ENCODE measurements around the gene PROKR1. TPM values are rescaled to one million over a fixed set of nuclear protein-coding genes. Genes with fewer than 3 reads are reported as not detected.

The PROKR1 gene
- total and polyA plus RNA-seq, 2 donors (not counting 1 experiment from before 2014, with no cell fraction given), result 0.01 TPM; not detected in 1

DNA sequence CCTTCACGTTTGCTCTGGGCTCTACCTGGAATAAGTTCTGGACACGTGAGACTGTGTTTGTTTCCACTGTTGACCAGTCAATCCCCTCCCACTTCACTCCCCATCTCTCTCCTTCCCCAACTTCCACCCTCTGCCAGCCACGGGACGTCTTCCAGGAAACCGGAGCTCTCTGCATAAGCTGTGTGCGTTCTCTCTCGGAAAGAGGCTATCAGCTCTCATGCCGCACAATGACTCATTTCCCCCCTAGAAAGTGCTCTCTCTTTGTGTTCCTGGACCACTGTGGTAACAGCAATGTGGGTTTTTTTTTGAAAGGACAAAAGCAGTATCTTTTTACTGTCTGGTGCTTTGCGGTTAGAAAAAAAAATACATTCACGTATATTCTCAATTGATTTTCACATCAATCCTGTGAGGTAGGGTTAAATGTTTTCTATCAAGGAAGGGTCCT lies 10.2 kb downstream of the PROKR1 start:
- Histone ChIP-seq H4K20me1 (ENCODE audit: control insufficient read depth, insufficient read depth, low read length, poor library complexity, severe bottlenecking) (no peaks in the 10 kb centered on the region), H3K4me3 (ENCODE audit: control extremely low read depth in 1 of 5, extremely low read depth in 1 of 5, insufficient read depth in 1 of 5, low read depth in 2 of 5, low read length in 4 of 5) (no peak overlapping the region), H3K9me3 (ENCODE audit: control extremely low read depth in 1 of 3, control insufficient read depth in 2 of 3, insufficient read depth in 1 of 3, low read length in 2 of 3) (peaks cover 0 to 10% (median 0%) of the 10 kb centered on the region in 3 donors), H3K4me2 (replicated peaks; ENCODE audit: low read depth, low read length, poor library complexity, severe bottlenecking) (no peak overlapping the region), H3K27me3 (replicated peaks in 1 of 4; ENCODE audit: control extremely low read depth in 1 of 4, control insufficient read depth in 3 of 4, insufficient read depth in 4 of 4, low read length in 3 of 4) (peaks cover 0 to 14% (median 5%) of the 10 kb centered on the region in 4 experiments), H3K9ac (ENCODE audit: low read length) (no peak overlapping the region), H3K36me3 (replicated peaks in 1 of 2; ENCODE audit: control extremely low read depth in 1 of 2, control insufficient read depth in 1 of 2, extremely low read depth in 1 of 2, insufficient read depth in 2 of 2, low read length in 1 of 2) (no peaks in the 10 kb centered on the region), H3K4me1 (ENCODE audit: control insufficient read depth in 2 of 2, insufficient read depth in 2 of 2, low read length in 2 of 2) (no peaks in the 10 kb centered on the region), H3K27ac (ENCODE audit: low read length in 2 of 2) (no peak overlapping the region), H3K79me2 (ENCODE audit: control insufficient read depth, insufficient read depth, low read length) (no peaks in the 10 kb centered on the region), H2AFZ (ENCODE audit: insufficient read depth, low read depth, low read length, poor library complexity, severe bottlenecking) (peak overlapping the region; percentile 17)
- Mint-ChIP-seq H3K27me3 (peaks cover 61% of the 10 kb centered on the region), H3K27ac (no peak overlapping the region), H3K9me3 (ENCODE audit: insufficient read depth) (no peaks in the 10 kb centered on the region), H3K4me1 (peaks cover 4% of the 10 kb centered on the region), H3K4me3 (no peak overlapping the region)
- TF ChIP-seq EZH2 (IDR thresholded peaks at IDR 0.05; ENCODE audit: borderline replicate concordance, insufficient read depth, low read depth, low read length, poor library complexity, severe bottlenecking), result no peak
- TF ChIP-seq, protein P1, sequence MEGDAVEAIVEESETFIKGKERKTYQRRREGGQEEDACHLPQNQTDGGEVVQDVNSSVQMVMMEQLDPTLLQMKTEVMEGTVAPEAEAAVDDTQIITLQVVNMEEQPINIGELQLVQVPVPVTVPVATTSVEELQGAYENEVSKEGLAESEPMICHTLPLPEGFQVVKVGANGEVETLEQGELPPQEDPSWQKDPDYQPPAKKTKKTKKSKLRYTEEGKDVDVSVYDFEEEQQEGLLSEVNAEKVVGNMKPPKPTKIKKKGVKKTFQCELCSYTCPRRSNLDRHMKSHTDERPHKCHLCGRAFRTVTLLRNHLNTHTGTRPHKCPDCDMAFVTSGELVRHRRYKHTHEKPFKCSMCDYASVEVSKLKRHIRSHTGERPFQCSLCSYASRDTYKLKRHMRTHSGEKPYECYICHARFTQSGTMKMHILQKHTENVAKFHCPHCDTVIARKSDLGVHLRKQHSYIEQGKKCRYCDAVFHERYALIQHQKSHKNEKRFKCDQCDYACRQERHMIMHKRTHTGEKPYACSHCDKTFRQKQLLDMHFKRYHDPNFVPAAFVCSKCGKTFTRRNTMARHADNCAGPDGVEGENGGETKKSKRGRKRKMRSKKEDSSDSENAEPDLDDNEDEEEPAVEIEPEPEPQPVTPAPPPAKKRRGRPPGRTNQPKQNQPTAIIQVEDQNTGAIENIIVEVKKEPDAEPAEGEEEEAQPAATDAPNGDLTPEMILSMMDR (IDR thresholded peaks at IDR 0.05), result no peak
- ATAC-seq (ENCODE audit: low read depth) (no peak), DNase-seq (no peak)
- 2% methylated on average over 8 of the region's 10 CpGs for WGBS (ENCODE audit: insufficient coverage)
- intact Hi-C loops (cut with micrococcal nuclease), result no loop called here
- CTCF ChIA-PET, result no interaction called here
- POLR2A ChIA-PET, result interaction anchor here (0.7 kb wide), 1 partner anchor 1439 kb away, joined by 5 read pairs; no protein-coding TSS in a partner anchor

DNA sequence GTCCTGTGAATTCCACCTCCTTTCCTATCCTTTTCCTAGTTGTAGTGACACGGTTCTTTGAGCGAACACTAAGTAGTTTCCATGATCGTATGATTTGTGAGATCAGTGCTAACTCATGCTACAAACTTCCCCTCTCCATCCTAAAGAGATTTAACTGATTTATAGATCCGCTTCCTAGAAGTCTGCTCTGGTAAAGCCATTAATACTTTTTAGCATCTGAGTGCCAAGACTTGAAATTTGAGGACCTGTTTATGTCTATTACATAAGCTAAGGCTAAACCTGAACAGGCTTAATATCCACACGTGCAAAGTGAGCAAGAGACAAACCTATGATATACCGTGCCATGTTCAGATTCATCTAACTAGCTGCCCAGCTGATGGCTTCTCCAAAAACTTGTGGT lies 14.9 kb downstream of the PROKR1 start:
- Histone ChIP-seq H3K27ac (ENCODE audit: low read length in 2 of 2) (no peak overlapping the region), H3K9ac (ENCODE audit: low read length) (no peak overlapping the region), H2AFZ (ENCODE audit: insufficient read depth, low read depth, low read length, poor library complexity, severe bottlenecking) (no peak overlapping the region), H3K36me3 (replicated peaks in 1 of 2; ENCODE audit: control extremely low read depth in 1 of 2, control insufficient read depth in 1 of 2, extremely low read depth in 1 of 2, insufficient read depth in 2 of 2, low read length in 1 of 2) (no peaks in the 10 kb centered on the region), H4K20me1 (ENCODE audit: control insufficient read depth, insufficient read depth, low read length, poor library complexity, severe bottlenecking) (no peaks in the 10 kb centered on the region), H3K9me3 (ENCODE audit: control extremely low read depth in 1 of 3, control insufficient read depth in 2 of 3, insufficient read depth in 1 of 3, low read length in 2 of 3) (peaks cover 0 to 7% (median 0%) of the 10 kb centered on the region in 3 donors), H3K4me2 (replicated peaks; ENCODE audit: low read depth, low read length, poor library complexity, severe bottlenecking) (no peak overlapping the region), H3K4me1 (ENCODE audit: control insufficient read depth in 2 of 2, insufficient read depth in 2 of 2, low read length in 2 of 2) (peaks cover 8% of the 10 kb centered on the region in 2 donors), H3K79me2 (ENCODE audit: control insufficient read depth, insufficient read depth, low read length) (no peaks in the 10 kb centered on the region), H3K27me3 (replicated peaks in 1 of 4; ENCODE audit: control extremely low read depth in 1 of 4, control insufficient read depth in 3 of 4, insufficient read depth in 4 of 4, low read length in 3 of 4) (peaks cover 0 to 11% (median 2%) of the 10 kb centered on the region in 4 experiments), H3K4me3 (ENCODE audit: control extremely low read depth in 1 of 5, extremely low read depth in 1 of 5, insufficient read depth in 1 of 5, low read depth in 2 of 5, low read length in 4 of 5) (no peak overlapping the region)
- DNase-seq (no peak), ATAC-seq (ENCODE audit: low read depth) (no peak)
- TF ChIP-seq EZH2 (IDR thresholded peaks at IDR 0.05; ENCODE audit: borderline replicate concordance, insufficient read depth, low read depth, low read length, poor library complexity, severe bottlenecking), result no peak
- TF ChIP-seq, protein P1 (IDR thresholded peaks at IDR 0.05), result no peak
- ChIA-PET CTCF (no interaction called here), POLR2A (no interaction called here)
- H3K27me3 Mint-ChIP-seq, result peaks cover 30% of the 10 kb centered on the region
- no CpG with 5 or more reads among the region's 6 CpGs for WGBS (ENCODE audit: insufficient coverage)
- H3K4me1 Mint-ChIP-seq, result peaks cover 13% of the 10 kb centered on the region
- H3K9me3 Mint-ChIP-seq (ENCODE audit: insufficient read depth), result no peaks in the 10 kb centered on the region
- intact Hi-C loops (cut with micrococcal nuclease), result no loop called here
- H3K27ac Mint-ChIP-seq, result no peak overlapping the region
- no peak overlapping the region for H3K4me3 Mint-ChIP-seq

Data from B cell (primary cell).